CD14-positive monocyte (primary cell): ENCODE measurements around the gene PRKD3. TPM values are rescaled to one million over a fixed set of nuclear protein-coding genes. Genes with fewer than 3 reads are reported as not detected.

Experiments used
- DNase-seq, 3 donors: peaks; one replicate each; pipeline ENCODE4 v3.0.0-alpha.2; 2011 to 2022
- H2AFZ ChIP-seq: 2 replicates; pipeline ENCODE4 v1.6.0; 2012; ENCODE audit warnings: mild to moderate bottlenecking, low read depth, low read length, inconsistent platforms; ENCODE audit not compliant: insufficient read depth, poor library complexity, severe bottlenecking
- H3K27ac ChIP-seq, 2 donors: 1 replicate in 1 of 2; 2 replicates in 1 of 2; pipeline ENCODE4 v1.5.1; 2012 to 2013; ENCODE audit warnings: low read length in 2 of 2, control low read depth in 1 of 2, inconsistent platforms in 1 of 2, low read depth in 1 of 2, mild to moderate bottlenecking in 1 of 2
- H3K27me3 ChIP-seq, 2 donors: one replicate each; pipeline versions ENCODE4 v1.6.0 to v1.6.1; 2011 to 2013; ENCODE audit warnings: low read length in 2 of 2; ENCODE audit not compliant: control insufficient read depth in 2 of 2, insufficient read depth in 2 of 2
- H3K36me3 ChIP-seq, 2 donors: replicated peaks in 1 of 2; 1 replicate in 1 of 2; 2 replicates in 1 of 2; pipeline versions ENCODE4 v1.5.1 to v1.6.1; 2012 to 2013; ENCODE audit warnings: low read length in 2 of 2, control low read depth in 1 of 2, inconsistent platforms in 1 of 2, mild to moderate bottlenecking in 1 of 2; ENCODE audit not compliant: insufficient read depth in 2 of 2, control insufficient read depth in 1 of 2
- H3K4me1 ChIP-seq, 2 donors: 1 replicate in 1 of 2; 2 replicates in 1 of 2; pipeline versions ENCODE4 v1.5.1 to v1.6.1; 2012 to 2013; ENCODE audit warnings: low read length in 2 of 2, control low read depth in 1 of 2, inconsistent platforms in 1 of 2, mild to moderate bottlenecking in 1 of 2, moderate library complexity in 1 of 2; ENCODE audit not compliant: insufficient read depth in 2 of 2, control insufficient read depth in 1 of 2
- H3K4me2 ChIP-seq: replicated peaks from 2 replicates; pipeline ENCODE3; 2012; ENCODE audit warnings: low read length, moderate library complexity, mild to moderate bottlenecking; ENCODE audit not compliant: poor library complexity, severe bottlenecking; ENCODE audit errors: extremely low read depth
- H3K4me3 ChIP-seq, 3 experiments: fragments of 200-600 bp in 1 of 3; sonication (generic) in 1 of 3; replicated peaks in 1 of 3; 1 replicate in 2 of 3; 2 replicates in 1 of 3; pipeline ENCODE4 v1.5.1; 2011 to 2013; ENCODE audit warnings: low read length in 3 of 3, mild to moderate bottlenecking in 3 of 3, control low read depth in 2 of 3, low read depth in 2 of 3, inconsistent platforms in 1 of 3, moderate library complexity in 1 of 3
- H3K79me2 ChIP-seq: 2 replicates; pipeline ENCODE4 v1.6.0; 2012; ENCODE audit warnings: mild to moderate bottlenecking, control low read depth, inconsistent platforms, low read length, moderate library complexity; ENCODE audit not compliant: insufficient read depth
- H3K9ac ChIP-seq: 2 replicates; pipeline ENCODE4 v1.6.0; 2017; ENCODE audit warnings: low read length, mild to moderate bottlenecking; ENCODE audit not compliant: insufficient read depth, poor library complexity, severe bottlenecking
- H3K9me3 ChIP-seq, 2 donors: replicated peaks in 1 of 2; 1 replicate in 1 of 2; 2 replicates in 1 of 2; pipeline versions ENCODE4 v1.5.1 to v1.6.1; 2012 to 2013; ENCODE audit warnings: low read length in 2 of 2, control low read depth in 1 of 2; ENCODE audit not compliant: control insufficient read depth in 1 of 2, insufficient read depth in 1 of 2
- H4K20me1 ChIP-seq: 2 replicates; pipeline ENCODE4 v1.6.0; 2012; ENCODE audit warnings: mild to moderate bottlenecking, low read length, control low read depth, moderate library complexity; ENCODE audit not compliant: insufficient read depth
- H3K27ac Mint-ChIP-seq, 7 donors: one replicate each; pipeline ENCODE4 v1.8.0; 2020; ENCODE audit warnings: mild to moderate bottlenecking in 7 of 7, mixed read lengths in 7 of 7, moderate library complexity in 6 of 7, inconsistent platforms in 2 of 7
- H3K27me3 Mint-ChIP-seq, 3 donors: one replicate each; pipeline ENCODE4 v1.8.0; 2021 to 2022; ENCODE audit warnings: low read depth in 3 of 3, mild to moderate bottlenecking in 3 of 3, mixed read lengths in 3 of 3, moderate library complexity in 3 of 3, inconsistent platforms in 1 of 3
- H3K36me3 Mint-ChIP-seq, 2 donors: one replicate each; pipeline ENCODE4 v1.8.0; 2020; ENCODE audit warnings: mixed read lengths in 2 of 2, inconsistent platforms in 1 of 2, mild to moderate bottlenecking in 1 of 2
- H3K4me1 Mint-ChIP-seq: one replicate; pipeline ENCODE4 v1.8.0; 2020; ENCODE audit warnings: mild to moderate bottlenecking, mixed read lengths
- H3K4me3 Mint-ChIP-seq, 2 donors: one replicate each; pipeline ENCODE4 v1.8.0; 2020; ENCODE audit warnings: mild to moderate bottlenecking in 2 of 2, mixed read lengths in 2 of 2, moderate library complexity in 1 of 2
- H3K9me3 Mint-ChIP-seq, 7 donors: one replicate each; pipeline ENCODE4 v1.8.0; 2020 to 2022; ENCODE audit warnings: mixed read lengths in 7 of 7, mild to moderate bottlenecking in 6 of 7, moderate library complexity in 6 of 7, inconsistent platforms in 2 of 7
- WGBS: methylation state at CpG from one replicate; pipeline ENCODE4 v1.1.5; 2013; ENCODE audit warnings: missing lambda C conversion rate; ENCODE audit not compliant: insufficient coverage; 5-methylcytosine and 5-hydroxymethylcytosine counted together
- intact Hi-C, 2 donors: fragments of 100-400 bp; cut with micrococcal nuclease; formaldehyde crosslinking; loops; one replicate each; pipeline versions ENCODE4 v1.15.0 to v1.15.1; 2023
- polyA plus RNA-seq, 3 donors: library from polyadenylated mRNA; depleted of rRNA in 1 of 3; unstranded in 2 of 3; stranded (reverse) in 1 of 3; fragments of 300-500 nt in 2 of 3; fragments of >200 nt in 1 of 3; fragmentation: Illumina TruSeq in 2 of 3; gene quantifications; 1 replicate in 2 of 3; 2 replicates in 1 of 3; pipeline ENCODE4 v1.2.3, GENCODE V29; 2012 to 2021
- TF ChIP-seq, protein P1 (sequence below): fragments of 200-600 bp; IDR thresholded peaks from one replicate; pipeline ENCODE4 v1.8.0; 2022; ENCODE audit warnings: antibody characterized with exemption, mild to moderate bottlenecking

PRKD3 gene
- polyA plus RNA-seq, 3 donors = 14.2 to 17.5 (median 16.9) TPM

GRCh38 chr2:37361994-37362698 is 37.5 kb upstream of the PRKD3 start:
- Mint-ChIP-seq H3K4me1 (peaks cover 15% of the 10 kb centered on the region), H3K27me3 (no peaks in the 10 kb centered on the region), H3K27ac (peak overlapping the region in 1 of 7 donors; percentile 14), H3K4me3 (no peak overlapping the region), H3K36me3 (peaks cover 54 to 56% of the 10 kb centered on the region in 2 donors), H3K9me3 (no peaks in the 10 kb centered on the region)
- Histone ChIP-seq H3K4me1 (no peaks in the 10 kb centered on the region), H3K36me3 (peaks cover 48 to 87% of the 10 kb centered on the region in 2 donors), H3K9ac (no peak overlapping the region), H3K79me2 (peaks cover 11% of the 10 kb centered on the region), H4K20me1 (peaks cover 63% of the 10 kb centered on the region), H3K27ac (no peak overlapping the region), H3K4me2 (no peak overlapping the region), H3K27me3 (no peaks in the 10 kb centered on the region), H3K4me3 (no peak overlapping the region), H2AFZ (no peak overlapping the region), H3K9me3 (no peaks in the 10 kb centered on the region)
- no peak for DNase-seq
- over 99% methylated on average over 6 of the region's 9 CpGs for WGBS
- intact Hi-C loops = no loop called here
- TF ChIP-seq, protein P1, sequence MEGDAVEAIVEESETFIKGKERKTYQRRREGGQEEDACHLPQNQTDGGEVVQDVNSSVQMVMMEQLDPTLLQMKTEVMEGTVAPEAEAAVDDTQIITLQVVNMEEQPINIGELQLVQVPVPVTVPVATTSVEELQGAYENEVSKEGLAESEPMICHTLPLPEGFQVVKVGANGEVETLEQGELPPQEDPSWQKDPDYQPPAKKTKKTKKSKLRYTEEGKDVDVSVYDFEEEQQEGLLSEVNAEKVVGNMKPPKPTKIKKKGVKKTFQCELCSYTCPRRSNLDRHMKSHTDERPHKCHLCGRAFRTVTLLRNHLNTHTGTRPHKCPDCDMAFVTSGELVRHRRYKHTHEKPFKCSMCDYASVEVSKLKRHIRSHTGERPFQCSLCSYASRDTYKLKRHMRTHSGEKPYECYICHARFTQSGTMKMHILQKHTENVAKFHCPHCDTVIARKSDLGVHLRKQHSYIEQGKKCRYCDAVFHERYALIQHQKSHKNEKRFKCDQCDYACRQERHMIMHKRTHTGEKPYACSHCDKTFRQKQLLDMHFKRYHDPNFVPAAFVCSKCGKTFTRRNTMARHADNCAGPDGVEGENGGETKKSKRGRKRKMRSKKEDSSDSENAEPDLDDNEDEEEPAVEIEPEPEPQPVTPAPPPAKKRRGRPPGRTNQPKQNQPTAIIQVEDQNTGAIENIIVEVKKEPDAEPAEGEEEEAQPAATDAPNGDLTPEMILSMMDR = no peak

GRCh38 chr2:37361216-37361815 is 36.7 kb upstream of the PRKD3 start:
- H3K27me3 ChIP-seq = no peaks in the 10 kb centered on the region
- H3K9ac ChIP-seq = no peak overlapping the region
- no peak overlapping the region for H3K4me2 ChIP-seq

More at GRCh38 chr2:37361216-37361815, 36.7 kb upstream of the PRKD3 start:
- no peaks in the 10 kb centered on the region for H3K9me3 ChIP-seq
- Mint-ChIP-seq H3K36me3 (peaks cover 53% of the 10 kb centered on the region in 2 donors), H3K27me3 (no peaks in the 10 kb centered on the region), H3K27ac (no peak overlapping the region), H3K4me1 (peaks cover 7% of the 10 kb centered on the region), H3K9me3 (no peaks in the 10 kb centered on the region), H3K4me3 (no peak overlapping the region)
- H3K79me2 ChIP-seq = peaks cover 17% of the 10 kb centered on the region
- peaks cover 67% of the 10 kb centered on the region for H4K20me1 ChIP-seq
- WGBS = 92% methylated on average over 1 of the region's 3 CpGs
- no peak overlapping the region for H3K27ac ChIP-seq
- H3K4me1 ChIP-seq = no peaks in the 10 kb centered on the region
- no peak overlapping the region for H2AFZ ChIP-seq
- no peak overlapping the region for H3K4me3 ChIP-seq
- intact Hi-C loops = no loop called here
- TF ChIP-seq, protein P1 = no peak
- peaks cover 44 to 88% of the 10 kb centered on the region in 2 donors for H3K36me3 ChIP-seq
- no peak for DNase-seq
